ENCODE data around the gene FOXI1.

GRCh38 chr5:170135796-170136490 is 30.2 kb downstream of the FOXI1 start:
- no peak for TF ChIP-seq OSR1 (CRISPR knock-in tag; IDR thresholded peaks at IDR 0.05)
- no peak for TF ChIP-seq ZFP3 (CRISPR knock-in tag; IDR thresholded peaks at IDR 0.05)
- TF ChIP-seq PPARA (CRISPR knock-in tag; IDR thresholded peaks at IDR 0.05; ENCODE audit: borderline replicate concordance) = no peak
- TF ChIP-seq CSDC2 (CRISPR knock-in tag; IDR thresholded peaks at IDR 0.05) = no peak
- no peak for TF ChIP-seq ZNF70 (CRISPR knock-in tag; IDR thresholded peaks at IDR 0.05)
- TF ChIP-seq ESRRG (CRISPR knock-in tag; IDR thresholded peaks at IDR 0.05) = no peak
- no peak for TF ChIP-seq RARB (CRISPR knock-in tag; IDR thresholded peaks at IDR 0.05)
- no peak for TF ChIP-seq PATZ1 (CRISPR knock-in tag; IDR thresholded peaks at IDR 0.05; ENCODE audit: borderline replicate concordance)
- TF ChIP-seq CREB5 (CRISPR knock-in tag; IDR thresholded peaks at IDR 0.05; ENCODE audit: low read depth) = no peak
- no peak for TF ChIP-seq GLIS3 (CRISPR knock-in tag; IDR thresholded peaks at IDR 0.05)
